Tibial artery (tissue), 4 donors: ENCODE results near the gene SELENOV.

Experiments used
- DNase-seq, 2 donors: peaks; one replicate each; pipeline ENCODE4 v3.0.0-alpha.2; 2019
- H3K27ac ChIP-seq, 2 donors: fragments of 200-600 bp; sonication (generic) in 1 of 2; 1 replicate in 1 of 2; 2 replicates in 1 of 2; pipeline ENCODE4 v1.5.1; 2018 to 2019; ENCODE audit warnings: mild to moderate bottlenecking in 1 of 2
- H3K27me3 ChIP-seq, 2 donors: fragments of 200-600 bp; sonication (generic) in 1 of 2; one replicate each; pipeline versions ENCODE4 v1.5.1 to v1.6.0; 2016 to 2019
- H3K36me3 ChIP-seq, 3 donors: fragments of 200-600 bp; sonication (generic) in 2 of 3; one replicate each; pipeline ENCODE4 v1.5.1; 2016 to 2019; ENCODE audit warnings: mild to moderate bottlenecking in 2 of 3
- H3K4me1 ChIP-seq, 4 donors: fragments of 200-600 bp; sonication (generic) in 2 of 4; 1 replicate in 3 of 4; 2 replicates in 1 of 4; pipeline ENCODE4 v1.5.1; 2016 to 2019
- H3K4me3 ChIP-seq, 2 donors: fragments of 200-600 bp; sonication (generic) in 1 of 2; 1 replicate in 1 of 2; 2 replicates in 1 of 2; pipeline ENCODE4 v1.5.1; 2018 to 2019; ENCODE audit warnings: mild to moderate bottlenecking in 2 of 2
- H3K9me3 ChIP-seq, 3 donors: fragments of 200-600 bp; sonication (generic) in 1 of 3; one replicate each; pipeline ENCODE4 v1.5.1; 2016 to 2019
- intact Hi-C: fragments of 100-400 bp; cut with DNase I; formaldehyde crosslinking; loops from one replicate; pipeline ENCODE4 v1.15.0; 2023; ENCODE audit warnings: low total_unique reads
- TF ChIP-seq, protein P1 (sequence below), 2 experiments: fragments of 200-600 bp in 1 of 2; fragments of 450-650 bp in 1 of 2; IDR thresholded peaks; one replicate each; pipeline ENCODE4 v1.5.1; 2017 to 2019; ENCODE audit warnings: antibody characterized with exemption in 2 of 2, mild to moderate bottlenecking in 1 of 2, moderate library complexity in 1 of 2

SELENOV gene

DNA sequence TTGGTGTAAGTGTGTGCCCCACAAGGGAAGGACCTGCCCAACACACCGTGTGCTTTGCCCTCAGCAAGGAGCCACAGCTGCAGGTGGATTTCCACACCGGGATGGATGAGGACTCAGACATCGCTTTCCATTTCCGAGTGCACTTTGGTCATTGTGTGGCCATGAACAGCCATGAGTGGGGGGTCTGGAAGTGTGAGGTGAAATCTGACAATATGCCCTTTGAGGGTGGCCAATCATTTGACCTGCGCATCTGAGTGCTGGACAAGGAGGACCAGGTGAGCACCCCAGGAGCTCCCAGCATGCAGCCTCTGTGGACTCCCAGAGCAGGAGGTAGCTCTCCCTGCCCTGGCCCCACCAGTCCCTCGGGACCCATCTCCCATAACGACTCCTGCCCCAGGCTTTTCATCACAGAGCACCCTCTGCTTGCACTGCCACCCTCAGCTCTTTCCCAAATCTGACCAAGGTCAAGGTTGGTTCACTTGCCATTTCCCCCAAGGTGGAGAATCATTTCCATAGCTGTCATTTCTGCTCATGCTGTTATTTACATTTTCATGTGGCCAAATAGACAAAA, 38.2 kb downstream of the SELENOV start:
- Histone ChIP-seq H3K27ac (no peak overlapping the region), H3K4me1 (no peaks in the 10 kb centered on the region), H3K9me3 (no peaks in the 10 kb centered on the region), H3K36me3 (no peaks in the 10 kb centered on the region), H3K27me3 (peaks cover 0 to 18% of the 10 kb centered on the region in 2 donors), H3K4me3 (no peak overlapping the region)
- DNase-seq: no peak
- TF ChIP-seq, protein P1, sequence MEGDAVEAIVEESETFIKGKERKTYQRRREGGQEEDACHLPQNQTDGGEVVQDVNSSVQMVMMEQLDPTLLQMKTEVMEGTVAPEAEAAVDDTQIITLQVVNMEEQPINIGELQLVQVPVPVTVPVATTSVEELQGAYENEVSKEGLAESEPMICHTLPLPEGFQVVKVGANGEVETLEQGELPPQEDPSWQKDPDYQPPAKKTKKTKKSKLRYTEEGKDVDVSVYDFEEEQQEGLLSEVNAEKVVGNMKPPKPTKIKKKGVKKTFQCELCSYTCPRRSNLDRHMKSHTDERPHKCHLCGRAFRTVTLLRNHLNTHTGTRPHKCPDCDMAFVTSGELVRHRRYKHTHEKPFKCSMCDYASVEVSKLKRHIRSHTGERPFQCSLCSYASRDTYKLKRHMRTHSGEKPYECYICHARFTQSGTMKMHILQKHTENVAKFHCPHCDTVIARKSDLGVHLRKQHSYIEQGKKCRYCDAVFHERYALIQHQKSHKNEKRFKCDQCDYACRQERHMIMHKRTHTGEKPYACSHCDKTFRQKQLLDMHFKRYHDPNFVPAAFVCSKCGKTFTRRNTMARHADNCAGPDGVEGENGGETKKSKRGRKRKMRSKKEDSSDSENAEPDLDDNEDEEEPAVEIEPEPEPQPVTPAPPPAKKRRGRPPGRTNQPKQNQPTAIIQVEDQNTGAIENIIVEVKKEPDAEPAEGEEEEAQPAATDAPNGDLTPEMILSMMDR (IDR thresholded peaks at IDR 0.05): no peak
- intact Hi-C loops: no loop called here

GRCh38 chr19:39554701-39555311, 39.9 kb downstream of the SELENOV start:
- Histone ChIP-seq H3K9me3 (no peaks in the 10 kb centered on the region), H3K4me1 (no peaks in the 10 kb centered on the region), H3K27ac (no peak overlapping the region), H3K36me3 (no peaks in the 10 kb centered on the region), H3K4me3 (no peak overlapping the region), H3K27me3 (peaks cover 0 to 18% of the 10 kb centered on the region in 2 donors)
- TF ChIP-seq, protein P1 (IDR thresholded peaks at IDR 0.05): no peak
- intact Hi-C loops: no loop called here
- no peak for DNase-seq

GRCh38 chr19:39555883-39556282, 40.9 kb downstream of the SELENOV start:
- H3K27ac ChIP-seq: no peak overlapping the region
- no peaks in the 10 kb centered on the region for H3K9me3 ChIP-seq
- intact Hi-C loops: no loop called here

GRCh38 chr19:39557811-39558623, 43.1 kb downstream of the SELENOV start:
- Histone ChIP-seq H3K27me3 (peaks cover 0 to 14% of the 10 kb centered on the region in 2 donors), H3K36me3 (no peaks in the 10 kb centered on the region), H3K4me1 (no peaks in the 10 kb centered on the region), H3K9me3 (no peaks in the 10 kb centered on the region), H3K27ac (no peak overlapping the region), H3K4me3 (no peak overlapping the region)
- TF ChIP-seq, protein P1 (IDR thresholded peaks at IDR 0.05): no peak
- intact Hi-C loops: no loop called here
- no peak for DNase-seq

More at GRCh38 chr19:39555883-39556282, 40.9 kb downstream of the SELENOV start:
- DNase-seq: no peak
- Histone ChIP-seq H3K27me3 (peaks cover 0 to 18% of the 10 kb centered on the region in 2 donors), H3K4me1 (no peaks in the 10 kb centered on the region), H3K4me3 (no peak overlapping the region), H3K36me3 (no peaks in the 10 kb centered on the region)
- TF ChIP-seq, protein P1 (IDR thresholded peaks at IDR 0.05): no peak

- peaks cover 0 to 8% of the 10 kb centered on the region in 2 donors for H3K27me3 ChIP-seq
- no peak for DNase-seq
- TF ChIP-seq, protein P1 (IDR thresholded peaks at IDR 0.05): no peak
- no peak overlapping the region for H3K4me3 ChIP-seq
- intact Hi-C loops: no loop called here
- H3K4me1 ChIP-seq: no peaks in the 10 kb centered on the region
- no peak overlapping the region for H3K27ac ChIP-seq
- no peaks in the 10 kb centered on the region for H3K36me3 ChIP-seq
- H3K9me3 ChIP-seq: no peaks in the 10 kb centered on the region
These were observed 43.7 kb downstream of the SELENOV start for GRCh38 chr19:39558624-39559117.
